HG03432 (cell line): ENCODE measurements around the gene EEF1AKMT1.
"Not testable (repeated sequence)": the region's sequence is repeated elsewhere in the genome, so short reads cannot be mapped to it uniquely, and the experiment has no call there.

Source experiments
- ATAC-seq: cut with Tn5 transposase; IDR thresholded peaks from one replicate; pipeline ENCODE4 v1.9.1; 2021; ENCODE audit warnings: mild to moderate bottlenecking, moderate library complexity; ENCODE audit not compliant: unreplicated experiment

Gene EEF1AKMT1

GRCh38 chr13:20701461-20701860 lies 72.3 kb downstream of the EEF1AKMT1 start:
- no peak for ATAC-seq

- no peak for ATAC-seq
These were observed 73.5 kb downstream of the EEF1AKMT1 start for GRCh38 chr13:20700288-20700687.

- no peak for ATAC-seq
These were observed 74.0 kb downstream of the EEF1AKMT1 start for GRCh38 chr13:20699715-20700114.

GRCh38 chr13:20696073-20696472 lies 77.7 kb downstream of the EEF1AKMT1 start:
- ATAC-seq = no peak

GRCh38 chr13:20691616-20692015 lies 82.1 kb downstream of the EEF1AKMT1 start:
- ATAC-seq = no peak

- ATAC-seq = no peak
These were observed 84.5 kb downstream of the EEF1AKMT1 start for GRCh38 chr13:20689291-20689690.

GRCh38 chr13:20686863-20687579 lies 86.7 kb downstream of the EEF1AKMT1 start:
- no peak for ATAC-seq

GRCh38 chr13:20686167-20686566 lies 87.6 kb downstream of the EEF1AKMT1 start:
- no peak for ATAC-seq

- no peak for ATAC-seq
These were observed 88.7 kb downstream of the EEF1AKMT1 start for GRCh38 chr13:20685092-20685491.

GRCh38 chr13:20684546-20684945 lies 89.2 kb downstream of the EEF1AKMT1 start:
- ATAC-seq = no peak

GRCh38 chr13:20684041-20684440 lies 89.7 kb downstream of the EEF1AKMT1 start:
- ATAC-seq = no peak

- no peak for ATAC-seq
These were observed 91.7 kb downstream of the EEF1AKMT1 start for GRCh38 chr13:20682061-20682460.

- ATAC-seq = not testable (repeated sequence)
These were observed 92.3 kb downstream of the EEF1AKMT1 start for GRCh38 chr13:20681481-20681880.

GRCh38 chr13:20680416-20681080 lies 93.2 kb downstream of the EEF1AKMT1 start:
- no peak for ATAC-seq

GRCh38 chr13:20679879-20680278 lies 93.9 kb downstream of the EEF1AKMT1 start:
- no peak for ATAC-seq
